ENCODE results near the gene PLXNA1.

The PLXNA1 gene

GRCh38 chr3:126988451-126989021 is 5.6 kb downstream of the PLXNA1 start:
- no peak for DNase-seq

- DNase-seq: no peak
Observed at GRCh38 chr3:126989316-126990023, 6.6 kb downstream of the PLXNA1 start.

- DNase-seq: no peak
Observed at GRCh38 chr3:126990024-126990700, 7.2 kb downstream of the PLXNA1 start.

GRCh38 chr3:126990890-126991289 is 8.0 kb downstream of the PLXNA1 start:
- no peak for DNase-seq

GRCh38 chr3:126991366-126992200 is 8.7 kb downstream of the PLXNA1 start:
- DNase-seq: no peak

- no peak for DNase-seq
Observed at GRCh38 chr3:126992216-126992615, 9.3 kb downstream of the PLXNA1 start.

- DNase-seq: no peak
Observed at GRCh38 chr3:126992776-126993175, 9.9 kb downstream of the PLXNA1 start.

GRCh38 chr3:126993436-126993835 is 10.5 kb downstream of the PLXNA1 start:
- DNase-seq: no peak

- no peak for DNase-seq
Observed at GRCh38 chr3:126994661-126995245, 11.8 kb downstream of the PLXNA1 start.

GRCh38 chr3:126995254-126995780 is 12.4 kb downstream of the PLXNA1 start:
- no peak for DNase-seq

GRCh38 chr3:126995926-126996512 is 13.1 kb downstream of the PLXNA1 start:
- no peak for DNase-seq

- no peak for DNase-seq
Observed at GRCh38 chr3:126996905-126997304, 14.0 kb downstream of the PLXNA1 start.

- no peak for DNase-seq
Observed at GRCh38 chr3:126997455-126998038, 14.6 kb downstream of the PLXNA1 start.

GRCh38 chr3:126998320-126998719 is 15.4 kb downstream of the PLXNA1 start:
- DNase-seq: no peak

- DNase-seq: no peak
Observed at GRCh38 chr3:126998728-126999127, 15.8 kb downstream of the PLXNA1 start.

GRCh38 chr3:126999383-126999782 is 16.5 kb downstream of the PLXNA1 start:
- no peak for DNase-seq

- DNase-seq: no peak
Observed at GRCh38 chr3:127000119-127000518, 17.2 kb downstream of the PLXNA1 start.

GRCh38 chr3:127000761-127001160 is 17.8 kb downstream of the PLXNA1 start:
- no peak for DNase-seq

- no peak for DNase-seq
Observed at GRCh38 chr3:127001486-127002194, 18.7 kb downstream of the PLXNA1 start.

GRCh38 chr3:127002195-127003174 is 19.6 kb downstream of the PLXNA1 start:
- peak; percentile 84 for DNase-seq

All from T1000 (cell line).